Measurements from ENCODE around the gene HNRNPAB.

DNA sequence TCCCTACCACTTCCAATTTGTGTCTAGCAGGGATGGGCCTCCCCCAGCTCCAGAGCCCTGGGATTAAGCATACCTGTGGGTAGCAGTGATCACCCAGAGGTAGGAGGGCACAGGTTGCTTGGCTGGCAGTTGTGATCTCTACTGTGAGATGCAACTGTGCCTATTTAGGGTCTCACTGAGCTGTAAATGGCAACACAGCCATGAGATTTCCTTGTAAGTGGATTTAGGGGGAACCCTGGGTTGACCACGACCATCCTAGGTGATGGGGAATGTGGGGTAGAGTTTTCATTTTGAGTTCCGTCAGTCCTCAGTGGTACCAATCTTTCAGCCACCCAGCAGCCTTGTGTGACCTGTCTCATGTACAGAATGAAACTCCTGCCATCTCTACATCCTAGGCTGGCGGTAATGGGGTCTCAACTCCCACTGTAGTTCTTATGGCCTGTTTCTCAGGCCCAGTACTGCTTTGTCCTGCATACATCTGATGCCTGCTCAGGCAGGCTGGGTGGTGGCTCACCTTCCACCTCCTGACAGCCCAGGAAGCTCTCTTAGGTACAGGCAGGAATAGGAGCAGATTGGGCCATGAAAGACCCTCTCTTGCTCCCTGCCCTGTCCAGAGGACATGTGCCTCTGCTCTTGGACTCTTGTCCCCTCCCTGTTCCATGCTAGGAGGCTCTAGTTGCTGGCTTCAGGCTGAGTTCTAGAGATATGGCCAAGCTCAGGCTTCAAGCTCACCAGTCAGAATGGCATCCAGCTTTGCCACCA, 8.1 kb downstream of the HNRNPAB start:
- no peak for TF ChIP-seq POLR2A (IDR thresholded peaks at IDR 0.05)
- TF ChIP-seq, protein P1, sequence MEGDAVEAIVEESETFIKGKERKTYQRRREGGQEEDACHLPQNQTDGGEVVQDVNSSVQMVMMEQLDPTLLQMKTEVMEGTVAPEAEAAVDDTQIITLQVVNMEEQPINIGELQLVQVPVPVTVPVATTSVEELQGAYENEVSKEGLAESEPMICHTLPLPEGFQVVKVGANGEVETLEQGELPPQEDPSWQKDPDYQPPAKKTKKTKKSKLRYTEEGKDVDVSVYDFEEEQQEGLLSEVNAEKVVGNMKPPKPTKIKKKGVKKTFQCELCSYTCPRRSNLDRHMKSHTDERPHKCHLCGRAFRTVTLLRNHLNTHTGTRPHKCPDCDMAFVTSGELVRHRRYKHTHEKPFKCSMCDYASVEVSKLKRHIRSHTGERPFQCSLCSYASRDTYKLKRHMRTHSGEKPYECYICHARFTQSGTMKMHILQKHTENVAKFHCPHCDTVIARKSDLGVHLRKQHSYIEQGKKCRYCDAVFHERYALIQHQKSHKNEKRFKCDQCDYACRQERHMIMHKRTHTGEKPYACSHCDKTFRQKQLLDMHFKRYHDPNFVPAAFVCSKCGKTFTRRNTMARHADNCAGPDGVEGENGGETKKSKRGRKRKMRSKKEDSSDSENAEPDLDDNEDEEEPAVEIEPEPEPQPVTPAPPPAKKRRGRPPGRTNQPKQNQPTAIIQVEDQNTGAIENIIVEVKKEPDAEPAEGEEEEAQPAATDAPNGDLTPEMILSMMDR (IDR thresholded peaks at IDR 0.05 in 4 of 5, conservative IDR thresholded peaks at IDR 0.05 in 1 of 5): no peak
